ENCODE measurements around the gene USP9Y.

DNA sequence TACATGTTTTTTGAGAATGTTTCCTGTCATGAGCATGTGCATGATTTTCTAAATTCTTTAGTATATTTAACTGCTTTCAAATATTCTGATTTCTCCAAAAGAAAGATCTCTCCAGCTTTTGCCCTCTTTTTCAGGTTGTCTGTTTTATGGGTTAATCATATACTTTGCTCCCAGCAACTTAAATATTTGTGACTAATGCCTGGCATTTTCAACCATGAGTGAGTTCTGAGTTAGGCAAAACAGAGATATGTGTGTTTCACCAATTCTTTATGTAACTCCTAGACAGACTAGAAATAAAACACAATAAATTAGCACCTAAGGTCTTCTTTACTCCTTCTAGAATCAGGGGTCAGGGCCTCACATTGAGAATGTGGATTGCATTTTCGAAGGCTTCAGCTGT, 107.0 kb downstream of the USP9Y start:
- TF ChIP-seq CTCF (IDR thresholded peaks at IDR 0.05; ENCODE audit: insufficient read depth, low read length, poor library complexity, severe bottlenecking), result no peak
- TF ChIP-seq EZH2phosphoT487 (conservative IDR thresholded peaks at IDR 0.05; ENCODE audit: low read length), result no peak

Measured in SU-DHL-6 (cell line).